Endothelial cell of umbilical vein (primary cell): ENCODE measurements around the gene B3GAT1. TPM values are rescaled to one million over a fixed set of nuclear protein-coding genes. Genes with fewer than 3 reads are reported as not detected.

Experiments
- BruUV-seq: library from RNA; stranded (reverse); fragments of 400-500 nt; replicated peaks from 2 replicates; lab custom pipeline; 2021; lab: Mats Ljungman, UMichigan
- CTCF ChIA-PET: fragments of 300-600, 350-600 bp; sonication (Branson Sonifier 250); formaldehyde crosslinking; loops from one replicate; lab custom pipeline; 2021; ENCODE audit warnings: antibody characterized with exemption, inconsistent platforms; lab: Charles Lee
- POLR2A ChIA-PET: fragments of 300-600, 350-600 bp; sonication (Branson Sonifier 250); formaldehyde crosslinking; loops from one replicate; lab custom pipeline; 2021; ENCODE audit warnings: antibody characterized with exemption, inconsistent platforms; lab: Charles Lee
- DNase-seq: peaks from one replicate; pipeline ENCODE4 v3.0.0-alpha.2; 2011; ENCODE audit warnings: low read depth, low spot score
- FAIRE-seq: peaks from 2 replicates; lab custom pipeline; 2011; peaks lifted over from hg19 to GRCh38; lab: Jason Lieb, UNC
- H2AFZ ChIP-seq: 2 replicates; pipeline ENCODE4 v1.6.0; 2012; ENCODE audit warnings: low read depth, low read length, control low read depth, inconsistent platforms
- H3K27ac ChIP-seq: 2 replicates; pipeline ENCODE4 v1.5.1; 2011; ENCODE audit warnings: low read depth, mild to moderate bottlenecking, control low read depth, low read length, moderate library complexity; ENCODE audit not compliant: insufficient read depth
- H3K27me3 ChIP-seq, 2 experiments: 2 replicates each; pipeline versions ENCODE4 v1.6.0 to v1.6.1; 2011; ENCODE audit warnings: low read length in 2 of 2, mixed read lengths in 1 of 2; ENCODE audit not compliant: control insufficient read depth in 2 of 2, insufficient read depth in 2 of 2
- H3K36me3 ChIP-seq, 2 experiments: 2 replicates in 1 of 2; 3 replicates in 1 of 2; pipeline ENCODE4 v1.5.1; 2011; ENCODE audit warnings: low read length in 2 of 2, mild to moderate bottlenecking in 1 of 2, moderate library complexity in 1 of 2; ENCODE audit not compliant: control insufficient read depth in 2 of 2, insufficient read depth in 2 of 2; ENCODE audit errors: extremely low read depth in 1 of 2
- H3K4me1 ChIP-seq: 3 replicates; pipeline ENCODE4 v1.5.1; 2011; ENCODE audit warnings: mild to moderate bottlenecking, low read length; ENCODE audit not compliant: control insufficient read depth, insufficient read depth; ENCODE audit errors: extremely low read depth
- H3K4me2 ChIP-seq: 2 replicates; pipeline ENCODE4 v1.6.1; 2011; ENCODE audit warnings: low read length, control low read depth, mixed read lengths; ENCODE audit not compliant: insufficient read depth
- H3K4me3 ChIP-seq, 3 experiments: fragments of 200-600 bp in 1 of 3; sonication (generic), shearing (Covaris generic) in 1 of 3; replicated peaks in 1 of 3; 2 replicates each; pipeline ENCODE4 v1.5.1; 2011 to 2016; ENCODE audit warnings: control low read depth in 3 of 3, low read length in 3 of 3, mild to moderate bottlenecking in 2 of 3, inconsistent platforms in 1 of 3, low read depth in 1 of 3, moderate library complexity in 1 of 3; ENCODE audit not compliant: insufficient read depth in 1 of 3
- H3K79me2 ChIP-seq: 2 replicates; pipeline ENCODE4 v1.6.0; 2012; ENCODE audit warnings: low read length, inconsistent platforms; ENCODE audit not compliant: control insufficient read depth, insufficient read depth
- H3K9ac ChIP-seq: replicated peaks from 2 replicates; pipeline ENCODE3; 2011; ENCODE audit warnings: low read length, control low read depth; ENCODE audit not compliant: insufficient read depth; ENCODE audit errors: extremely low read depth
- H3K9me1 ChIP-seq: replicated peaks from 3 replicates; pipeline ENCODE4 v1.6.0; 2011; ENCODE audit warnings: mild to moderate bottlenecking, low read length; ENCODE audit not compliant: control insufficient read depth, insufficient read depth; ENCODE audit errors: extremely low read depth
- H3K9me3 ChIP-seq: replicated peaks from 2 replicates; pipeline ENCODE4 v1.5.1; 2012; ENCODE audit warnings: low read length, inconsistent platforms; ENCODE audit not compliant: control insufficient read depth, insufficient read depth
- H4K20me1 ChIP-seq: replicated peaks from 2 replicates; pipeline ENCODE3; 2011; ENCODE audit warnings: mild to moderate bottlenecking, low read length; ENCODE audit not compliant: control insufficient read depth, insufficient read depth; ENCODE audit errors: extremely low read depth
- EZH2 ChIP-seq: IDR thresholded peaks from 2 replicates; pipeline ENCODE4 v1.6.1; 2012; ENCODE audit warnings: borderline replicate concordance, low read depth, mild to moderate bottlenecking, moderate library complexity, low read length, inconsistent platforms; ENCODE audit not compliant: severe bottlenecking
- FOS ChIP-seq: IDR thresholded peaks from 2 replicates; pipeline ENCODE4 v1.6.1; 2011; ENCODE audit warnings: mild to moderate bottlenecking, low read length, moderate library complexity, borderline replicate concordance; ENCODE audit not compliant: insufficient read depth
- GATA2 ChIP-seq: IDR thresholded peaks from 2 replicates; pipeline ENCODE4 v1.7.0; 2011; ENCODE audit warnings: low read depth, mild to moderate bottlenecking, moderate library complexity, mixed read lengths, low read length; ENCODE audit not compliant: insufficient read length, insufficient read depth
- MYC ChIP-seq: IDR thresholded peaks from one replicate; pipeline ENCODE4 v1.6.1; 2011; ENCODE audit warnings: mild to moderate bottlenecking, low read depth, low read length
- POLR2A ChIP-seq: IDR thresholded peaks from 2 replicates; pipeline ENCODE4 v1.6.1; 2012; ENCODE audit warnings: low read depth, mild to moderate bottlenecking, control low read depth, low read length
- dilution Hi-C: fragments of 300-500 bp; cut with MboI; formaldehyde crosslinking; loops from one replicate; pipeline ENCODE4 v1.15.0; 2019; ENCODE audit warnings: low sequenced_read_pairs; ENCODE audit not compliant: extremely low pct_ligation_motif_present
- intact Hi-C: fragments of 100-400 bp; cut with micrococcal nuclease; formaldehyde crosslinking; loops from one replicate; pipeline ENCODE4 v1.10.0; 2022
- polyA plus RNA-seq, 4 experiments: library from polyadenylated mRNA; depleted of rRNA in 3 of 4; stranded (reverse) in 3 of 4; unstranded in 1 of 4; fragments of >200 nt; gene quantifications; 2 replicates each; pipeline versions ENCODE4 v1.2.1 to v1.2.3, GENCODE V29; 2011 to 2012; ENCODE audit warnings: missing spikeins in 1 of 4
- total RNA-seq: library from RNA; stranded (reverse); gene quantifications from 2 replicates; pipeline ENCODE4 v1.2.3, GENCODE V29; 2021
- TF ChIP-seq, protein P1 (sequence below), 2 donors: IDR thresholded peaks; 1 replicate in 1 of 2; 2 replicates in 1 of 2; pipeline ENCODE4 v1.5.1; 2011; ENCODE audit warnings: low read length in 2 of 2, mild to moderate bottlenecking in 2 of 2, moderate library complexity in 2 of 2, control low read depth in 1 of 2, inconsistent platforms in 1 of 2, low read depth in 1 of 2; ENCODE audit not compliant: insufficient read depth in 1 of 2; ENCODE audit errors: extremely low read depth in 1 of 2

The B3GAT1 gene
- total and polyA plus RNA-seq, 2 donors (not counting 3 experiments of a cell fraction or from before 2014, with no cell fraction given), result 0.01 TPM; not detected in 1

DNA sequence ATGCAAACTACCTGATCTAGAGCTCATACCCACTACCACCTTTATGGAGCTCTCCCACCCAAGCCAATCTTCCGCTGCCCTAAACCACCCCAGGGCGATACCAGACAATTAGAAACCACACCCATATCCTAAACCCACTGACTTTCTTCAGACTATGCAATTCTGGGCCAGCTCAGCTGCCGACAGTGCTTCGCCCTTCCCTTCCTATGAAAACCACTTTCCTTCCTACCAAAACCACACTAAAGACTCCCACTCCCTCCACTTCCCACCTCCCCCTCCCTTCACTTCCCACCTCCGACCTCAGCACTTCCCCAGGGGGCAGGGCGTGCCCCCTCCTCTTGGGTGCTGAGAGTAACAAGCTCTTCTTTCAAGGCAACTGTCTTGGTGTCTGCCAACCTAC is 25.1 kb downstream of the B3GAT1 start:
- dilution Hi-C loops, result no loop called here
- no peak for DNase-seq
- ChIA-PET POLR2A (no interaction called here), CTCF (no interaction called here)
- Histone ChIP-seq H4K20me1 (no peaks in the 10 kb centered on the region), H3K9me3 (no peaks in the 10 kb centered on the region), H3K27ac (no peak overlapping the region), H3K36me3 (no peaks in the 10 kb centered on the region), H3K9ac (no peak overlapping the region), H3K9me1 (no peaks in the 10 kb centered on the region), H2AFZ (no peak overlapping the region), H3K4me3 (no peak overlapping the region), H3K4me2 (no peak overlapping the region), H3K4me1 (no peaks in the 10 kb centered on the region), H3K79me2 (no peaks in the 10 kb centered on the region), H3K27me3 (no peaks in the 10 kb centered on the region)
- no peak for TF ChIP-seq GATA2
- TF ChIP-seq POLR2A, result no peak
- TF ChIP-seq MYC, result no peak
- no peak for TF ChIP-seq FOS
- no peak for TF ChIP-seq EZH2
- TF ChIP-seq, protein P1, sequence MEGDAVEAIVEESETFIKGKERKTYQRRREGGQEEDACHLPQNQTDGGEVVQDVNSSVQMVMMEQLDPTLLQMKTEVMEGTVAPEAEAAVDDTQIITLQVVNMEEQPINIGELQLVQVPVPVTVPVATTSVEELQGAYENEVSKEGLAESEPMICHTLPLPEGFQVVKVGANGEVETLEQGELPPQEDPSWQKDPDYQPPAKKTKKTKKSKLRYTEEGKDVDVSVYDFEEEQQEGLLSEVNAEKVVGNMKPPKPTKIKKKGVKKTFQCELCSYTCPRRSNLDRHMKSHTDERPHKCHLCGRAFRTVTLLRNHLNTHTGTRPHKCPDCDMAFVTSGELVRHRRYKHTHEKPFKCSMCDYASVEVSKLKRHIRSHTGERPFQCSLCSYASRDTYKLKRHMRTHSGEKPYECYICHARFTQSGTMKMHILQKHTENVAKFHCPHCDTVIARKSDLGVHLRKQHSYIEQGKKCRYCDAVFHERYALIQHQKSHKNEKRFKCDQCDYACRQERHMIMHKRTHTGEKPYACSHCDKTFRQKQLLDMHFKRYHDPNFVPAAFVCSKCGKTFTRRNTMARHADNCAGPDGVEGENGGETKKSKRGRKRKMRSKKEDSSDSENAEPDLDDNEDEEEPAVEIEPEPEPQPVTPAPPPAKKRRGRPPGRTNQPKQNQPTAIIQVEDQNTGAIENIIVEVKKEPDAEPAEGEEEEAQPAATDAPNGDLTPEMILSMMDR (IDR thresholded peaks at IDR 0.05; ENCODE audit: extremely low read depth in 1 of 2, insufficient read depth in 1 of 2, low read depth in 1 of 2, low read length in 2 of 2), result no peak
- no TSS peak for BruUV-seq
- FAIRE-seq, result no peak
- intact Hi-C loops, result no loop called here
